Hepatocyte (in vitro differentiated cells): ENCODE results near the gene DAAM1. TPM values are rescaled to one million over a fixed set of nuclear protein-coding genes. Genes with fewer than 3 reads are reported as not detected.

Experiments
- DNase-seq: peaks from one replicate; pipeline ENCODE4 v3.0.0-alpha.2; 2016; ENCODE audit warnings: low spot score
- H2AFZ ChIP-seq: fragments of 200-600 bp; sonication (generic); 2 replicates; pipeline ENCODE4 v1.6.0; 2016; ENCODE audit warnings: antibody characterized with exemption, mild to moderate bottlenecking
- H3K27ac ChIP-seq: fragments of 200-600 bp; sonication (generic); 2 replicates; pipeline ENCODE4 v1.5.1; 2016; ENCODE audit warnings: mild to moderate bottlenecking
- H3K27me3 ChIP-seq: fragments of 200-600 bp; sonication (generic); 2 replicates; pipeline ENCODE4 v1.6.1; 2016
- H3K36me3 ChIP-seq: fragments of 200-600 bp; sonication (generic); replicated peaks from 2 replicates; pipeline ENCODE4 v1.5.1; 2016; ENCODE audit warnings: low read depth; ENCODE audit not compliant: insufficient read depth
- H3K4me1 ChIP-seq: fragments of 200-600 bp; sonication (generic); 2 replicates; pipeline ENCODE4 v1.5.1; 2016; ENCODE audit warnings: mild to moderate bottlenecking, moderate library complexity; ENCODE audit not compliant: insufficient read depth
- H3K4me2 ChIP-seq: fragments of 200-600 bp; sonication (generic); 2 replicates; pipeline ENCODE4 v1.6.0; 2016
- H3K4me3 ChIP-seq: fragments of 200-600 bp; sonication (generic); 2 replicates; pipeline ENCODE4 v1.5.1; 2016; ENCODE audit warnings: mild to moderate bottlenecking
- H3K79me2 ChIP-seq: fragments of 200-600 bp; sonication (generic); 2 replicates; pipeline ENCODE4 v1.6.0; 2017; ENCODE audit warnings: mild to moderate bottlenecking
- H3K9me2 ChIP-seq: fragments of 200-600 bp; sonication (generic); replicated peaks from 2 replicates; pipeline ENCODE4 v1.6.0; 2017; ENCODE audit warnings: mild to moderate bottlenecking; ENCODE audit not compliant: insufficient read depth
- H3K9me3 ChIP-seq: fragments of 200-600 bp; sonication (generic); 2 replicates; pipeline ENCODE4 v1.5.1; 2016; ENCODE audit warnings: low read depth, mild to moderate bottlenecking
- H4K20me1 ChIP-seq: fragments of 200-600 bp; sonication (generic); 2 replicates; pipeline ENCODE4 v1.6.0; 2016; ENCODE audit warnings: mild to moderate bottlenecking; ENCODE audit not compliant: insufficient read depth, poor library complexity, severe bottlenecking
- EZH2 ChIP-seq: fragments of 200-600 bp; sonication (generic); IDR thresholded peaks from 2 replicates; pipeline ENCODE4 v1.6.1; 2016; ENCODE audit warnings: antibody characterized with exemption, mild to moderate bottlenecking, borderline replicate concordance
- EZH2phosphoT487 ChIP-seq: fragments of 200-600 bp; sonication (generic); IDR thresholded peaks from one replicate; pipeline ENCODE4 v1.6.1; 2018; ENCODE audit warnings: antibody characterized with exemption, mild to moderate bottlenecking, low read depth, moderate library complexity; ENCODE audit not compliant: unreplicated experiment, severe bottlenecking
- WGBS: methylation state at CpG from one replicate; pipeline ENCODE4 v1.1.6; 2016; ENCODE audit warnings: low lambda C conversion rate; ENCODE audit errors: missing lambda C conversion rate; 5-methylcytosine and 5-hydroxymethylcytosine counted together
- polyA plus RNA-seq: library from polyadenylated mRNA; unstranded; fragments of >200 nt; fragmentation: Nextera tagmentation; extraction: Ambion mirVana; gene quantifications from 2 replicates; pipeline ENCODE4 v1.2.1, GENCODE V29; 2016
- total RNA-seq: library from RNA; depleted of rRNA; stranded (reverse); fragments of >200 nt; gene quantifications from 2 replicates; pipeline ENCODE4 v1.2.3, GENCODE V29; 2014
- TF ChIP-seq, protein P1 (sequence below): fragments of 200-600 bp; sonication (generic); IDR thresholded peaks from 2 replicates; pipeline ENCODE4 v1.5.1; 2016; ENCODE audit warnings: antibody characterized with exemption, mild to moderate bottlenecking; ENCODE audit not compliant: poor library complexity

DAAM1 gene
- total and polyA plus RNA-seq, 2 experiments from 2014 or later, result 21.6 to 23.7 TPM

DNA sequence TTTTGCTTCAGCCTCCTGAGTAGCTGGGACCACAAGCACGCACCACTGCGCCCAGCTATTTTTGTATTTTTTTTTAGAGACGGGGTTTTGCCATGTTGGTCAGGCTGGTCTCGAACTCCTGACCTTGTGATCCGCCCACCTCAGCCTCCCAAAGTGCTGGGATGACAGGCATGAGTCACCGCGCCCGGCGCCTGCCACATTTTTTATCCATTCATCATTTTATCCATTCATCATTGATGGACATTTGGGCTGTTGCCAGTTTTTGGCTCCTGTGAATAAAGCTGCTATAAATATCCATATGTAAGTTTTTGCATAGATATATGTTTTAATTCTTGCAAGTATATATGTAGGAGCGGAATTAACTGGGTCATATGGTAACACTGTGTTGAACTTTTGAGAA lies 79.5 kb downstream of the DAAM1 start:
- Histone ChIP-seq H3K4me3 (no peak overlapping the region), H3K79me2 (peaks cover 7% of the 10 kb centered on the region), H4K20me1 (no peaks in the 10 kb centered on the region), H3K36me3 (no peaks in the 10 kb centered on the region), H3K9me3 (no peaks in the 10 kb centered on the region), H3K9me2 (no peaks in the 10 kb centered on the region), H3K4me2 (no peak overlapping the region), H3K4me1 (no peaks in the 10 kb centered on the region), H3K27me3 (no peaks in the 10 kb centered on the region), H3K27ac (no peak overlapping the region), H2AFZ (no peak overlapping the region)
- over 99% methylated on average over 10 of the region's 10 CpGs for WGBS
- no peak for DNase-seq
- TF ChIP-seq EZH2 (no peak), EZH2phosphoT487 (no peak)
- TF ChIP-seq, protein P1, sequence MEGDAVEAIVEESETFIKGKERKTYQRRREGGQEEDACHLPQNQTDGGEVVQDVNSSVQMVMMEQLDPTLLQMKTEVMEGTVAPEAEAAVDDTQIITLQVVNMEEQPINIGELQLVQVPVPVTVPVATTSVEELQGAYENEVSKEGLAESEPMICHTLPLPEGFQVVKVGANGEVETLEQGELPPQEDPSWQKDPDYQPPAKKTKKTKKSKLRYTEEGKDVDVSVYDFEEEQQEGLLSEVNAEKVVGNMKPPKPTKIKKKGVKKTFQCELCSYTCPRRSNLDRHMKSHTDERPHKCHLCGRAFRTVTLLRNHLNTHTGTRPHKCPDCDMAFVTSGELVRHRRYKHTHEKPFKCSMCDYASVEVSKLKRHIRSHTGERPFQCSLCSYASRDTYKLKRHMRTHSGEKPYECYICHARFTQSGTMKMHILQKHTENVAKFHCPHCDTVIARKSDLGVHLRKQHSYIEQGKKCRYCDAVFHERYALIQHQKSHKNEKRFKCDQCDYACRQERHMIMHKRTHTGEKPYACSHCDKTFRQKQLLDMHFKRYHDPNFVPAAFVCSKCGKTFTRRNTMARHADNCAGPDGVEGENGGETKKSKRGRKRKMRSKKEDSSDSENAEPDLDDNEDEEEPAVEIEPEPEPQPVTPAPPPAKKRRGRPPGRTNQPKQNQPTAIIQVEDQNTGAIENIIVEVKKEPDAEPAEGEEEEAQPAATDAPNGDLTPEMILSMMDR, result no peak

DNA sequence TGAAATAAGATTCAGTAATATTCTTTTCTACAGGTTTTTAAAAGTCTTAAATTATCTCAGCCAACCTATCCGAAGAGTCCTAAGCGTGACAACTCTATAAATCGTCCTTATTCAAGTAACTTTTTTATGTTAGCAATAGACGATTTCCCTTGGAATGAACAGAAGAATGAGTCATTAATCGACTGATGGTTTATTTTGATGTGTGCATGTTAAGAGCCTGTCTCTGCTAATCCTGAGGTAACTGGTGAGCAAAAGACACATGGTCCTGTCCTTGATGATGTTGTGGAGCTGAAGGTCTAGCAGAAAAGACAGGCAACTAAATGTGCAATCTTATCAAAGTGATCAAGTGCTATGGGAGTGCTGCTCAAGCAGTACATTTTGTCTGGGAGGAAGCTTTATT lies 80.4 kb downstream of the DAAM1 start:
- Histone ChIP-seq H3K27me3 (no peaks in the 10 kb centered on the region), H4K20me1 (no peaks in the 10 kb centered on the region), H3K36me3 (no peaks in the 10 kb centered on the region), H3K9me3 (no peaks in the 10 kb centered on the region), H2AFZ (no peak overlapping the region), H3K27ac (no peak overlapping the region), H3K4me2 (no peak overlapping the region), H3K4me3 (no peak overlapping the region), H3K4me1 (no peaks in the 10 kb centered on the region), H3K9me2 (no peaks in the 10 kb centered on the region), H3K79me2 (peaks cover 2% of the 10 kb centered on the region)
- 96% methylated on average over 5 of the region's 5 CpGs for WGBS
- TF ChIP-seq EZH2 (no peak), EZH2phosphoT487 (no peak)
- TF ChIP-seq, protein P1, result no peak
- DNase-seq, result no peak

DNA sequence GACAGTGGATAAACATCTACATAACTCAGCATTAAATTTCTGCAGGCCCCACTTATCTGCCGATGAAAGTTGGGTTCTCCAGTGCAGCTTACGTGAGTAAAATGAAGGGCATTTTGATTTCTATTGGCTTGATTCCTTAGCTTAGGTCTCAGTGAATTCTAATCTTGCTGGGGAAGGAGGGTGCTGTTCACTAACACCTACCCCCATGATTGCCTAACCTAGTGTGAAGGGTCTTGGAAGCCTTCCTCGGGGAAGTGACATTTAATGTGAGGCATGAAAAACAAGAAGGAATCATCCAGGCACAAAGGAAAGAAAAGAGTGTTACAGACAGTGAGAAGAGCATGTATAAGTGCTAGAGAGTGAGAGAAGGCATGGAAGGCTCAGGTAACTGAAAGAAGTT lies 81.0 kb downstream of the DAAM1 start:
- H4K20me1 ChIP-seq, result no peaks in the 10 kb centered on the region
- no peaks in the 10 kb centered on the region for H3K9me2 ChIP-seq
- no peaks in the 10 kb centered on the region for H3K9me3 ChIP-seq
- no peaks in the 10 kb centered on the region for H3K4me1 ChIP-seq
- no peak for DNase-seq
- H3K27ac ChIP-seq, result no peak overlapping the region
- no peak overlapping the region for H3K4me3 ChIP-seq
- no peaks in the 10 kb centered on the region for H3K27me3 ChIP-seq
- no peak overlapping the region for H2AFZ ChIP-seq
- no peak for TF ChIP-seq EZH2
- no peak for TF ChIP-seq EZH2phosphoT487
- TF ChIP-seq, protein P1, result no peak
- no peaks in the 10 kb centered on the region for H3K36me3 ChIP-seq
- no peaks in the 10 kb centered on the region for H3K79me2 ChIP-seq
- WGBS, result 91% methylated on average over 3 of the region's 3 CpGs
- no peak overlapping the region for H3K4me2 ChIP-seq

DNA sequence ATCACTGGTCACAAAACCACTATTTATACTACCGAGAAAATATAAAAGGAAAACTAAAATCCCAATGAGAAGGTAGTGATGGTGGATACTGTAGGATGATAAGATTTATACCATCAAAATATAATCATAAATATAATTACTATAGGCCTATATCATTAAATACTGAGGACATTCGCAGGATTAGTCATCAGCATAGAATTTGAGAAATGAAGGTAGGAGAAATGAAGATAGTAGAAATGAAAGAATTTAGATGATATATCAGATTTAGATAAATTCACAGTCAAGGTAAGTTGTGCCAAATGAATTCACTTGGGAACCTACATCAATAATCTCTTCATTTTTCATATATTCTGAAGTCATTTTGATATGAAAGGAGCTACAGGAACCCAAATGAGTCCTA lies 82.8 kb downstream of the DAAM1 start:
- Histone ChIP-seq H3K4me2 (no peak overlapping the region), H3K79me2 (no peaks in the 10 kb centered on the region), H3K27me3 (no peaks in the 10 kb centered on the region), H3K36me3 (no peaks in the 10 kb centered on the region), H2AFZ (no peak overlapping the region), H3K4me1 (peaks cover 4% of the 10 kb centered on the region), H3K4me3 (no peak overlapping the region), H4K20me1 (no peaks in the 10 kb centered on the region), H3K9me3 (no peaks in the 10 kb centered on the region), H3K27ac (no peak overlapping the region), H3K9me2 (no peaks in the 10 kb centered on the region)
- DNase-seq, result no peak
- TF ChIP-seq EZH2phosphoT487 (no peak), EZH2 (no peak)
- TF ChIP-seq, protein P1, result no peak
- WGBS, result 90% methylated on average over 2 of the region's 2 CpGs
